Measurements from ENCODE around the gene CATSPER1.

CATSPER1 gene

GRCh38 chr11:66039765-66040164 is 13.5 kb upstream of the CATSPER1 start:
- Histone ChIP-seq H2AFZ (no peak overlapping the region), H3K27ac (no peak overlapping the region), H3K4me3 (ENCODE audit: low read depth, low read length) (no peak overlapping the region), H3K4me2 (ENCODE audit: low read length) (no peak overlapping the region), H3K36me3 (ENCODE audit: control insufficient read depth, insufficient read depth, low read length) (no peaks in the 10 kb centered on the region), H3K9me3 (ENCODE audit: control insufficient read depth, low read length) (no peaks in the 10 kb centered on the region), H3K27me3 (ENCODE audit: control insufficient read depth, insufficient read depth, low read length) (no peaks in the 10 kb centered on the region), H3K4me1 (no peaks in the 10 kb centered on the region), H3K9ac (no peak overlapping the region), H3K79me2 (no peaks in the 10 kb centered on the region)
- TF ChIP-seq CTCF (IDR thresholded peaks at IDR 0.05): no peak

GRCh38 chr11:66037327-66037726 is 11.0 kb upstream of the CATSPER1 start:
- Histone ChIP-seq H3K9ac (no peak overlapping the region), H3K27me3 (ENCODE audit: control insufficient read depth, insufficient read depth, low read length) (no peaks in the 10 kb centered on the region), H3K4me2 (ENCODE audit: low read length) (no peak overlapping the region), H3K9me3 (ENCODE audit: control insufficient read depth, low read length) (no peaks in the 10 kb centered on the region), H3K27ac (no peak overlapping the region), H3K36me3 (ENCODE audit: control insufficient read depth, insufficient read depth, low read length) (no peaks in the 10 kb centered on the region), H2AFZ (no peak overlapping the region), H3K79me2 (no peaks in the 10 kb centered on the region), H3K4me3 (ENCODE audit: low read depth, low read length) (no peak overlapping the region), H3K4me1 (no peaks in the 10 kb centered on the region)
- TF ChIP-seq CTCF (IDR thresholded peaks at IDR 0.05): no peak

GRCh38 chr11:66036334-66036710 is 10.0 kb upstream of the CATSPER1 start:
- Histone ChIP-seq H3K4me1 (no peaks in the 10 kb centered on the region), H3K27ac (no peak overlapping the region), H3K79me2 (no peaks in the 10 kb centered on the region), H3K9ac (no peak overlapping the region), H3K9me3 (ENCODE audit: control insufficient read depth, low read length) (no peaks in the 10 kb centered on the region), H3K27me3 (ENCODE audit: control insufficient read depth, insufficient read depth, low read length) (no peaks in the 10 kb centered on the region), H3K36me3 (ENCODE audit: control insufficient read depth, insufficient read depth, low read length) (no peaks in the 10 kb centered on the region), H2AFZ (no peak overlapping the region), H3K4me3 (ENCODE audit: low read depth, low read length) (no peak overlapping the region), H3K4me2 (ENCODE audit: low read length) (no peak overlapping the region)
- TF ChIP-seq CTCF (IDR thresholded peaks at IDR 0.05): no peak

- no peak for TF ChIP-seq CTCF (IDR thresholded peaks at IDR 0.05)
- Histone ChIP-seq H3K36me3 (ENCODE audit: control insufficient read depth, insufficient read depth, low read length) (no peaks in the 10 kb centered on the region), H3K4me3 (ENCODE audit: low read depth, low read length) (no peak overlapping the region), H3K9me3 (ENCODE audit: control insufficient read depth, low read length) (no peaks in the 10 kb centered on the region), H2AFZ (peak overlapping the region; percentile 38), H3K4me1 (no peaks in the 10 kb centered on the region), H3K79me2 (no peaks in the 10 kb centered on the region), H3K9ac (no peak overlapping the region), H3K27ac (no peak overlapping the region), H3K27me3 (ENCODE audit: control insufficient read depth, insufficient read depth, low read length) (no peaks in the 10 kb centered on the region), H3K4me2 (ENCODE audit: low read length) (no peak overlapping the region)
Measured at GRCh38 chr11:66035653-66036333, 9.5 kb upstream of the CATSPER1 start.
